Measurements from ENCODE around the gene CHADL. TPM values are rescaled to one million over a fixed set of nuclear protein-coding genes. Genes with fewer than 3 reads are reported as not detected.
A peak's percentile ranks its signal among the peaks of the same experiment; 100 is the strongest.

CHADL gene
- total and polyA plus RNA-seq, 7 experiments from 2014 or later, result 0.31 to 1.8 (median 0.92) TPM

GRCh38 chr22:41250127-41250526 is 9.4 kb upstream of the CHADL start:
- H3K4me3 Mint-ChIP-seq, result no peak overlapping the region

GRCh38 chr22:41249442-41249841 is 8.7 kb upstream of the CHADL start:
- ChIA-PET CTCF (no interaction called here), POLR2A (no interaction called here)
- Mint-ChIP-seq H3K27ac (peak overlapping the region in 1 of 9 donors; percentile 12), H3K4me3 (no peak overlapping the region), H3K27me3 (no peaks in the 10 kb centered on the region), H3K36me3 (peaks cover 0 to 27% (median 5%) of the 10 kb centered on the region in 5 donors), H3K9me3 (no peaks in the 10 kb centered on the region), H3K4me1 (no peaks in the 10 kb centered on the region)
- no peaks in the 10 kb centered on the region for H3K27me3 ChIP-seq (ENCODE audit: control insufficient read depth in 2 of 2, insufficient read depth in 2 of 2, low read length in 2 of 2)
- no peak overlapping the region for H3K4me3 ChIP-seq (ENCODE audit: low read length)
- DNase-seq, result no peak
- intact Hi-C loops (cut with micrococcal nuclease), result no loop called here
- H3K36me3 ChIP-seq (ENCODE audit: control insufficient read depth in 2 of 3, insufficient read depth in 3 of 3, low read length in 3 of 3), result peaks cover 6 to 91% (median 14%) of the 10 kb centered on the region in 3 experiments
- no peak for ATAC-seq
- no peak overlapping the region for H3K27ac ChIP-seq (ENCODE audit: low read depth, low read length)
- no peaks in the 10 kb centered on the region for H3K9me3 ChIP-seq (ENCODE audit: control insufficient read depth in 2 of 3, low read length in 3 of 3)
- H3K4me1 ChIP-seq (ENCODE audit: control insufficient read depth in 2 of 2, insufficient read depth in 2 of 2, low read length in 2 of 2), result no peaks in the 10 kb centered on the region

More at GRCh38 chr22:41250127-41250526, 9.4 kb upstream of the CHADL start:
- intact Hi-C loops (cut with micrococcal nuclease), result no loop called here
- ChIA-PET POLR2A (no interaction called here), CTCF (no interaction called here)
- DNase-seq, result no peak
- Mint-ChIP-seq H3K4me1 (no peaks in the 10 kb centered on the region), H3K27ac (peak overlapping the region in 3 of 9 donors; percentile 9 to 36 (median 32)), H3K27me3 (no peaks in the 10 kb centered on the region), H3K36me3 (peaks cover 0 to 28% (median 5%) of the 10 kb centered on the region in 5 donors), H3K9me3 (no peaks in the 10 kb centered on the region)
- H3K4me3 ChIP-seq (ENCODE audit: low read length), result no peak overlapping the region
- no peaks in the 10 kb centered on the region for H3K9me3 ChIP-seq (ENCODE audit: control insufficient read depth in 2 of 3, low read length in 3 of 3)
- H3K27ac ChIP-seq (ENCODE audit: low read depth, low read length), result no peak overlapping the region
- no peaks in the 10 kb centered on the region for H3K4me1 ChIP-seq (ENCODE audit: control insufficient read depth in 2 of 2, insufficient read depth in 2 of 2, low read length in 2 of 2)
- no peaks in the 10 kb centered on the region for H3K27me3 ChIP-seq (ENCODE audit: control insufficient read depth in 2 of 2, insufficient read depth in 2 of 2, low read length in 2 of 2)
- H3K36me3 ChIP-seq (ENCODE audit: control insufficient read depth in 2 of 3, insufficient read depth in 3 of 3, low read length in 3 of 3), result peaks cover 6 to 91% (median 14%) of the 10 kb centered on the region in 3 experiments
- no peak for ATAC-seq

- no peaks in the 10 kb centered on the region for H3K9me3 Mint-ChIP-seq
- Histone ChIP-seq H3K27me3 (ENCODE audit: control insufficient read depth in 2 of 2, insufficient read depth in 2 of 2, low read length in 2 of 2) (no peaks in the 10 kb centered on the region), H3K4me1 (ENCODE audit: control insufficient read depth in 2 of 2, insufficient read depth in 2 of 2, low read length in 2 of 2) (no peaks in the 10 kb centered on the region), H3K27ac (ENCODE audit: low read depth, low read length) (no peak overlapping the region), H3K9me3 (ENCODE audit: control insufficient read depth in 2 of 3, low read length in 3 of 3) (no peaks in the 10 kb centered on the region), H3K4me3 (ENCODE audit: low read length) (no peak overlapping the region), H3K36me3 (ENCODE audit: control insufficient read depth in 2 of 3, insufficient read depth in 3 of 3, low read length in 3 of 3) (peaks cover 6 to 85% (median 9%) of the 10 kb centered on the region in 3 experiments)
- ATAC-seq (no peak), DNase-seq (no peak)
- no peaks in the 10 kb centered on the region for H3K4me1 Mint-ChIP-seq
- H3K4me3 Mint-ChIP-seq, result no peak overlapping the region
- no peaks in the 10 kb centered on the region for H3K27me3 Mint-ChIP-seq
- peaks cover 0 to 23% (median 5%) of the 10 kb centered on the region in 5 donors for H3K36me3 Mint-ChIP-seq
- H3K27ac Mint-ChIP-seq, result no peak overlapping the region
- intact Hi-C loops (cut with micrococcal nuclease), result no loop called here
- ChIA-PET POLR2A (interaction anchor here (1.2 kb wide), 1 partner anchor 11 kb away, joined by 3 read pairs; no protein-coding TSS in a partner anchor), CTCF (no interaction called here)
Measured at GRCh38 chr22:41248758-41249157, 8.0 kb upstream of the CHADL start.

- Histone ChIP-seq H3K27ac (ENCODE audit: low read depth, low read length) (no peak overlapping the region), H3K4me3 (ENCODE audit: low read length) (no peak overlapping the region), H3K9me3 (ENCODE audit: control insufficient read depth in 2 of 3, low read length in 3 of 3) (no peaks in the 10 kb centered on the region), H3K4me1 (ENCODE audit: control insufficient read depth in 2 of 2, insufficient read depth in 2 of 2, low read length in 2 of 2) (no peaks in the 10 kb centered on the region), H3K27me3 (ENCODE audit: control insufficient read depth in 2 of 2, insufficient read depth in 2 of 2, low read length in 2 of 2) (no peaks in the 10 kb centered on the region), H3K36me3 (ENCODE audit: control insufficient read depth in 2 of 3, insufficient read depth in 3 of 3, low read length in 3 of 3) (peaks cover 6 to 81% (median 9%) of the 10 kb centered on the region in 3 experiments)
- Mint-ChIP-seq H3K36me3 (peaks cover 0 to 23% (median 5%) of the 10 kb centered on the region in 5 donors), H3K27ac (no peak overlapping the region), H3K4me1 (no peaks in the 10 kb centered on the region), H3K9me3 (no peaks in the 10 kb centered on the region), H3K4me3 (no peak overlapping the region), H3K27me3 (no peaks in the 10 kb centered on the region)
- POLR2A ChIA-PET, result interaction anchor here (1.2 kb wide), 1 partner anchor 11 kb away, joined by 3 read pairs; no protein-coding TSS in a partner anchor
- intact Hi-C loops (cut with micrococcal nuclease), result no loop called here
- CTCF ChIA-PET, result interaction anchor here (1.0 kb wide), 1 partner anchor 11 kb away, joined by 4 read pairs; no protein-coding TSS in a partner anchor
- ATAC-seq, result no peak
- no peak for DNase-seq
Measured at GRCh38 chr22:41248314-41248713, 7.6 kb upstream of the CHADL start.

- no peak overlapping the region for H3K4me3 Mint-ChIP-seq
- Histone ChIP-seq H3K4me3 (ENCODE audit: low read length) (no peak overlapping the region), H3K36me3 (ENCODE audit: control insufficient read depth in 2 of 3, insufficient read depth in 3 of 3, low read length in 3 of 3) (peaks cover 6 to 74% (median 6%) of the 10 kb centered on the region in 3 experiments), H3K9me3 (ENCODE audit: control insufficient read depth in 2 of 3, low read length in 3 of 3) (no peaks in the 10 kb centered on the region), H3K27ac (ENCODE audit: low read depth, low read length) (no peak overlapping the region), H3K27me3 (ENCODE audit: control insufficient read depth in 2 of 2, insufficient read depth in 2 of 2, low read length in 2 of 2) (no peaks in the 10 kb centered on the region), H3K4me1 (ENCODE audit: control insufficient read depth in 2 of 2, insufficient read depth in 2 of 2, low read length in 2 of 2) (no peaks in the 10 kb centered on the region)
- no peaks in the 10 kb centered on the region for H3K27me3 Mint-ChIP-seq
- ATAC-seq, result no peak
- peaks cover 0 to 23% (median 5%) of the 10 kb centered on the region in 5 donors for H3K36me3 Mint-ChIP-seq
- POLR2A ChIA-PET, result interaction anchor here (1.2 kb wide), 1 partner anchor 10 kb away, joined by 3 read pairs; no protein-coding TSS in a partner anchor
- peak overlapping the region in 1 of 9 donors; percentile 52 for H3K27ac Mint-ChIP-seq
- H3K9me3 Mint-ChIP-seq, result no peaks in the 10 kb centered on the region
- CTCF ChIA-PET, result interaction anchor here (1.0 kb wide), 1 partner anchor 10 kb away, joined by 4 read pairs; no protein-coding TSS in a partner anchor
- intact Hi-C loops (cut with micrococcal nuclease), result no loop called here
- H3K4me1 Mint-ChIP-seq, result no peaks in the 10 kb centered on the region
- no peak for DNase-seq
Measured at GRCh38 chr22:41247703-41248102, 7.0 kb upstream of the CHADL start.

- Mint-ChIP-seq H3K9me3 (no peaks in the 10 kb centered on the region), H3K36me3 (peaks cover 0 to 13% (median 5%) of the 10 kb centered on the region in 5 donors), H3K4me1 (peaks cover 0 to 3% (median 0%) of the 10 kb centered on the region in 7 donors), H3K4me3 (no peak overlapping the region), H3K27me3 (no peaks in the 10 kb centered on the region), H3K27ac (no peak overlapping the region)
- intact Hi-C loops (cut with micrococcal nuclease), result no loop called here
- H3K27ac ChIP-seq (ENCODE audit: low read depth, low read length), result no peak overlapping the region
- DNase-seq, result no peak
- H3K4me3 ChIP-seq (ENCODE audit: low read length), result no peak overlapping the region
- no peaks in the 10 kb centered on the region for H3K27me3 ChIP-seq (ENCODE audit: control insufficient read depth in 2 of 2, insufficient read depth in 2 of 2, low read length in 2 of 2)
- ChIA-PET CTCF (no interaction called here), POLR2A (no interaction called here)
- peaks cover 3 to 60% (median 5%) of the 10 kb centered on the region in 3 experiments for H3K36me3 ChIP-seq (ENCODE audit: control insufficient read depth in 2 of 3, insufficient read depth in 3 of 3, low read length in 3 of 3)
- ATAC-seq, result no peak
- no peaks in the 10 kb centered on the region for H3K9me3 ChIP-seq (ENCODE audit: control insufficient read depth in 2 of 3, low read length in 3 of 3)
- H3K4me1 ChIP-seq (ENCODE audit: control insufficient read depth in 2 of 2, insufficient read depth in 2 of 2, low read length in 2 of 2), result no peaks in the 10 kb centered on the region
Measured at GRCh38 chr22:41245917-41246499, 5.3 kb upstream of the CHADL start.

GRCh38 chr22:41243361-41243760 is 2.6 kb upstream of the CHADL start:
- H3K4me3 Mint-ChIP-seq, result no peak overlapping the region
- Histone ChIP-seq H3K9me3 (ENCODE audit: control insufficient read depth in 2 of 3, low read length in 3 of 3) (no peaks in the 10 kb centered on the region), H3K4me3 (ENCODE audit: low read length) (no peak overlapping the region), H3K27me3 (ENCODE audit: control insufficient read depth in 2 of 2, insufficient read depth in 2 of 2, low read length in 2 of 2) (no peaks in the 10 kb centered on the region), H3K4me1 (ENCODE audit: control insufficient read depth in 2 of 2, insufficient read depth in 2 of 2, low read length in 2 of 2) (no peaks in the 10 kb centered on the region), H3K36me3 (ENCODE audit: control insufficient read depth in 2 of 3, insufficient read depth in 3 of 3, low read length in 3 of 3) (peaks cover 0 to 34% (median 5%) of the 10 kb centered on the region in 3 experiments), H3K27ac (ENCODE audit: low read depth, low read length) (no peak overlapping the region)
- no peak overlapping the region for H3K27ac Mint-ChIP-seq
- H3K27me3 Mint-ChIP-seq, result peaks cover 0 to 2% (median 0%) of the 10 kb centered on the region in 5 donors
- ATAC-seq (no peak), DNase-seq (no peak)
- peaks cover 0 to 5% (median 0%) of the 10 kb centered on the region in 5 donors for H3K36me3 Mint-ChIP-seq
- ChIA-PET POLR2A (interaction anchor here (0.6 kb wide), 1 partner anchor 160 kb away, joined by 3 read pairs; no protein-coding TSS in a partner anchor), CTCF (no interaction called here)
- H3K9me3 Mint-ChIP-seq, result no peaks in the 10 kb centered on the region
- intact Hi-C loops (cut with micrococcal nuclease), result no loop called here
- peaks cover 3 to 8% (median 5%) of the 10 kb centered on the region in 7 donors for H3K4me1 Mint-ChIP-seq

Measured in naive thymus-derived CD4-positive, alpha-beta T cell (primary cell).